Left kidney (tissue), 2 donors: ENCODE data around the gene TSPAN11. TPM values are rescaled to one million over a fixed set of nuclear protein-coding genes. Genes with fewer than 3 reads are reported as not detected.

Source experiments
- DNase-seq: peaks from one replicate; pipeline ENCODE4 v3.0.0-alpha.2; 2013
- polyA plus RNA-seq: library from polyadenylated mRNA; unstranded; fragments of 120-200 nt; gene quantifications from one replicate; pipeline ENCODE4 v1.2.1, GENCODE V29; 2013; ENCODE audit not compliant: insufficient read length

Gene TSPAN11
- polyA plus RNA-seq, 1 donor, result 5.3 TPM

DNA sequence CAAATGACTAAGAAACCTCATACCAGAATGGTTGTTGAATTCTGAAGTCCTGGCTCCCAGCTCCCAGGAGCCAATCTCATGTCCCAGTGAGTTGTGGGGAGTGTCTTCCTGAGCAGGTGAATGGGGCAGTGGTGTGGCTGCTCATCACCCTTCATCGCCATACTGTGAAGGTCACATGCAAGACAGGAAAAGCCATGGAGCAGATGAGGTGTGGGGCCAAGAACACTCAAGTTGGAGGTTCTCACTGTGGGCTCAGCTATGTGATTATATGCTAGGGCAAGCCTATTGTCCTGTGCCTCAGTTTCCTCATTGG is 16.6 kb upstream of the TSPAN11 start:
- DNase-seq, result no peak

DNA sequence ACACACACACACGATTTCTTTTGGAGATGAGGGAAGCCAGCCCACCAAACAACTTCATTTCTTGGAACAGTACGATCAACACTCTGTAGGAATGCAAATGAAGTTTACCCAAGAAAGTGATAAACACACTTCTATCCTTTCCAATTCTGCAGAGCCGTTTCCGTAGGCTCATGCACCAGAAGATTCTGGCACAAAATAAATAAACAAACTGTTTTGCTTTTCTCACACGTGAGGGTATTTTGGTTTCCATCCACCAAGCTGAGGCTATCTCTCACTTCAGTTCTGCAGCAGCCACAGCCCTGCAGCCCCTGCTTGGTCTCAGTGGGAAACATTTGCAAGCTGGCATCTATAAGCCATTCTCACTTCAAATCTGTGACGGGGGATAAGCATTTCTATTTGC is 15.3 kb upstream of the TSPAN11 start:
- no peak for DNase-seq

- DNase-seq, result no peak
Measured at GRCh38 chr12:30913323-30913722, 13.2 kb upstream of the TSPAN11 start.

- no peak for DNase-seq
Measured at GRCh38 chr12:30914986-30915591, 11.5 kb upstream of the TSPAN11 start.

DNA sequence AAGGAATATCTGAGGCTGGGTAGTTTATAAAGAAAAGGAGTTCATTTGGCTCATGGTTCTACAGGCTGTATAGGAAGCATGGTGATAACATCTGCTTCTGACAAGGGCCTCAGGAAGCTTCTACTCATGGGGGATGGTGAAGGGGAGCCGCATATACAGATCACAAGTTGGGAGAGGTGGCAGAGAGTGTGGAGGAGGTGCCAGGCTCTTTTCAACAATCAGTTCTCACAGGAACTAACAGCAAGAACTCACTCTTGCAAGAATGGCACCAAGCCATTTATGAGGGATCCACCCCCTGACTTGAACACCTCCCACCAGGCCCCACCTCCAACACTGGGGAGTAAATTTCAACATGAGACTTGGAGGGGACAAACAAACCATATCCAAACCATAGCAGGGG is 3.5 kb upstream of the TSPAN11 start:
- DNase-seq, result no peak

- DNase-seq, result no peak
Measured at GRCh38 chr12:30925607-30926242, 823 bp upstream of the TSPAN11 start.

DNA sequence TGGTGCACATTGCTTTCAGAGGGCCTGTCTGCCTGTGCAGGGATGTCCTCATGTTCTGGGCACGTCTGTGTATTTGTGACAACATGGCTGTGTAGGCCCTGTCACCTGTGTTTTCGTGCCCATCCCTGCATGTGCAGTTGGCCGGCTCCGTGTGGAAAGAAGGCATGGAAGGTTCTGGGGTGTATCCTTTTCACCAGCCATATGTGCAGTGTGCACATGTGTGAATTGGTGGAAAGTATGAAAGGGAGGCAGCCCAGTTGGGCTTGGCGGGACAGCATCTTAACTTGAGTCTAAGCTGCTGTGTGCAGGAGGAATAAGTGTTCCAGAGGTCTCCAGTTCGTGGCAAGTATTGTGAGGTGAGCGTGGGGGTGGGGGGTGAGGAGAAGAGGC is 669 bp downstream of the TSPAN11 start:
- no peak for DNase-seq

DNA sequence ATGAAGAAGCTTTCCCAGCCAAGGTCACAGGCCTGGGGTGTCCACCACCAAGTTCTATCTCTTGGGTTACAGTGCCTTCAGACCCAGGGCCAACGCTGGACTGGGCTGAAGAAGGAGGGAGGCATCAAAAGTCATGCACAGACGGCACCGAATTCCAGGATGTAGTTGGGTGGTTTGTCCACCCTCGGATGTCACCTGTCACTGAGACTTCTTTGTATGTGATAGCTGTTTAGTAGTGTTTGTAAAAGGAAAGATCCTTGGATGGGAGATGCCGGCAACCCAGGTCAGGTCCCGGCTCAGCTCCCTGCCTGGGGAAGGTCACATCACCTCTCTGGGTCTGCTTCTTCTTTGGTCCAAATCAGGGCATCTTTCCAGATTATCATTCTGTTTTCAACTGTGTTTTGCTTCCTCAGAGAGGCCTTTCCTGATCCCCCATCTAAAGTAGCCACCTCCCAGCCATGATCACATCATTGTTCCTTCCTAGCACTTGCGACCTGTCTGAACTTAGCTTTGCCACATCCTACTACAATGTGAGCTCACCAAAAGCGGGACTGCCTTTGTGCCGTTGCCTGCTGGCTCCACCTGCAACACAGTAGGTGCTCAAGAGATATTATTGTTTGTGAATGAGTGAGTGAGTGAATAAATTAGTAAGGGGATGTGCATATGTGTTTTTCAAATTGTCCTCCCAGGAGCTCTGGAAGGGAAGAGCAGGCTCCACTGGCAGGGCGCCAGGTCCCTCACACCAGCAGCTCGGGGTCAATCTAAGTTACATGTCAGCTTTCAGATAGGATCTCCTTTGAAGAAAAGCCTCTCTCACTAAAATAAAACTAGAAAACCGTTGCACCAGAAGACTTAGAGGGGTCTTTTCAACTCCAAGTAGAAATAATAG is 2.1 kb downstream of the TSPAN11 start:
- DNase-seq, result no peak

GRCh38 chr12:30930238-30930637 is 3.7 kb downstream of the TSPAN11 start:
- no peak for DNase-seq

DNA sequence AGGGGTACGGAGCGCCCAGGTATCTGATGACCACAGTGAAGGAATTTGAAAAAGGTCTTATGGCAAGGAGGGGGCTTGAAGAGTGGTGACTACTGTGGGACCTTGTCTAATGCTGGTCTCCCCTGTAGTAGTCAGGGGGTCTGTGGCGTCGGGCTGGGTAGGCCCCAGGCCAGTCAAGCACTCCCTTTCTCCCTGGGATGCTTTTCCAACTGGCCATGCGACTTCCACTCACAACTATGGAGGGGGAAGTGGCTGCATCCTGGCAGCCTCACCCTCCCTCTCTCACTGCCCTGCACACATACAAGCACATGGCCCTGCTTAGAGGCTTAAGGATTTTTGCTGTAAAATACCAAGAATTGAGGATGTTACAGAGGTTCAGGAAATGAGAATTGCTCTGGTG is 4.1 kb downstream of the TSPAN11 start:
- DNase-seq, result no peak

- DNase-seq, result no peak
Measured at GRCh38 chr12:30932881-30933280, 6.3 kb downstream of the TSPAN11 start.

GRCh38 chr12:30934811-30935210 is 8.3 kb downstream of the TSPAN11 start:
- no peak for DNase-seq

DNA sequence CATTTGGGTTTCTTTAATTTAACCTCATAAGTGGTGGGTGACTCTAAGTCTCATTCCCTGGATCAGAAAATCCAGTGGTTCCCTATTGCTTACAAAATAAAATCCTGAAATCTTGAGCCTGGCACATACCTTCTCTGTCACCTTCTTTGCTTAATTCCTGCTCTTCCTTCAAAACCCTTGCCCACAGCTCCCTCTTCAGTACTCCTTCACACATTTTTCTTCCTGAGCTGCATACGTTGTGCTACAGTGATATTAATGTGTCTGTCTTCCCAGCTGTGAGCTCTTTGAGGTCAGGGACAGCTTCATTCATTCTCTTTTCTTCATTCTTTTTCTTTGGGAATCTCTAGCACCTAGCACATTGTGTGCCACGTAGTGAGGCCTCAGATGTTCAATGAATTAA is 9.5 kb downstream of the TSPAN11 start:
- DNase-seq, result no peak

GRCh38 chr12:30939234-30939633 is 12.7 kb downstream of the TSPAN11 start:
- no peak for DNase-seq

DNA sequence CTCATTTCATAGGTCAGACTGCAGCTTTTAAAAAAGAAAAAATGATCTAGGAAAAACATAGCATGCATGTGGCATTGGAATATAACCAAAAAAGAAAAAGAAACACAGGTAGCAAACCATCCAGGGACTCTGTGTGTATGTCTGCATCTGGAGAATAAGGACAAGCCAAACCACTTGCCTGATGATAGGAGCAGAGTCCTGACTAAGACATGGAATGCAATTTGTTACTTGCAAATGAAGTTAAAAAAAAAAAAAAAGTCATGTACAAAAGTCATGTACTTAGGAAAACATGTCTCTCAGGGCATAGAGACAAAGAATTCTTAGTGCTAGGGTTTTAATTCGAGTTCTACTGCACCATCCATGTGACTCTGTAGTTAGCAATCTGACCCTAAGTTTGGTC is 15.9 kb downstream of the TSPAN11 start:
- DNase-seq, result no peak

- DNase-seq, result no peak
Measured at GRCh38 chr12:30942936-30943335, 16.4 kb downstream of the TSPAN11 start.

DNA sequence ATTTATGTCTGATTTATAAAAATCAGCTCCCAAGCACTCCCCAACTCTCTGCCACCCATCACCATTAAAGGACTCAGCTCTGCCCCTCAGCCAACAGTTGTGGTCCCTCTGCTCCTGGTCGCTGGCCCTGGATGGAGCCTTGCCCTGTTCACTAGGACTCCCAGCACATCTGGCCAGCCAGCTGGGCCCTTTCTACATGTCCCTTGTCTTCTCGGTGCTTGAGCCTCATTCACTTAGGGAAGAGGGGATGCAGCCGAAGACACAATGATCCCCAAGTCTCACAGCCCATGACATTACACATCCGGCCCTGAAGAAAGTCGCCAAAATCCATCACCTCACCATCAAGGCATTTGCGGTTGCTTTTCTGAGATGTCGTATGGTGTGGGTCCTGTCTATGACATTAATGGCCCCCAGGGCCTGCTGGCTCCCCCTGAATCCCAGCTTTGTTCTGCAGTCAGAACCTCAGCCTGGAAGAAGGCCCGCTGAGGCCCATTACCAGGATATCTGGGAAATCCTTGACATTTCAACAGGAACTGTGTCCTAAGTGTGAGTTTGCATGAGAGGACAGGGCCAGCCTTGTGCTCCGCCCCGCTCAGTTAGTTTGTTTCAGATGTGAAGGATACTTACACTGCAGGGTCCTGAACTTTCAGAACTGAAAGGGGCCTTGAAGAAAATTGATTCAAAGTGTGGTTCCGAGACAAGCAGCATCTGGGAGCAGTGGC is 19.1 kb downstream of the TSPAN11 start:
- no peak for DNase-seq

GRCh38 chr12:30952015-30952414 is 25.5 kb downstream of the TSPAN11 start:
- DNase-seq, result no peak

- no peak for DNase-seq
Measured at GRCh38 chr12:30953257-30953656, 26.7 kb downstream of the TSPAN11 start.

DNA sequence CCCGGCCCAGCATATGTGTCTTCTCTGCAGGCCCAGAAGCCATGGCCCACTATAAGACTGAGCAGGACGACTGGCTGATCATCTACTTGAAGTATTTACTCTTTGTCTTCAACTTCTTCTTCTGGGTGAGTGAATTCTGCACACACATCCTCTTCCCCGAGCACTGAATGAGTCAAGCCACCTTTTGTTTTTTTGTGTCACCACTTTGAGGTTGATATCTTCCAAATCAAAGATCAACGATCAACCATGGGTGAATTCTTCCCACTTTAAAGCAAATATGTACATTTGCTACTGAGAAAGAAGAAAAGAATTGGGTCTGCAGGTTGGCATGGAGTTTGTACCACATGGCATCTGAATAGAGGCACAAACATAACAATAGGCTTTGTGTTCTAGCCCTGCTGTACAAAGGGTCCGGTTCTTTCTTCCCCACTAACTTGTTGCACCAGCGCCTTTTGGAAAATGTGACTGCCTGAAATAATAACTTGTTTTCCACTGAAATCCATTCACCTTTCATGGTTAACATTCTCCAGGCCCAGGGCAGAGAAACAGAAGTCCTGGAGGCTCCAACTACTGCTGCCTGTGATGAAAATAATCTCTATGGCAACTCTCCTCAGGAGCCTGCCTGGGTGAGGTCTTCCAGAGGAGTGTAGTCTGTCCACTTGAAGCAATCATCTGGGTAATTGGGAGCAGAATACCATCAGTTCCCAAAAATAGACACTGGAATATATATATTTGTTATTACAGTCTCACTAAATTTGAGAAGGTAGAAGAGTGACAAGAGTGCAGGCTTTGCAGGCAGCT is 27.6 kb downstream of the TSPAN11 start:
- DNase-seq, result no peak

GRCh38 chr12:30955214-30955613 is 28.7 kb downstream of the TSPAN11 start:
- no peak for DNase-seq

- no peak for DNase-seq
Measured at GRCh38 chr12:30959110-30959710, 32.7 kb downstream of the TSPAN11 start.
